SKM-1 treated with dmso at 0.1 percent for 144 hours (cell line): ENCODE data around the gene DGKI.

ENCODE experiments used
- DNase-seq: peaks from one replicate; lab custom pipeline; 2025; ENCODE audit not compliant: unreplicated experiment; lab: John Stamatoyannopoulos, UW

DGKI gene

DNA sequence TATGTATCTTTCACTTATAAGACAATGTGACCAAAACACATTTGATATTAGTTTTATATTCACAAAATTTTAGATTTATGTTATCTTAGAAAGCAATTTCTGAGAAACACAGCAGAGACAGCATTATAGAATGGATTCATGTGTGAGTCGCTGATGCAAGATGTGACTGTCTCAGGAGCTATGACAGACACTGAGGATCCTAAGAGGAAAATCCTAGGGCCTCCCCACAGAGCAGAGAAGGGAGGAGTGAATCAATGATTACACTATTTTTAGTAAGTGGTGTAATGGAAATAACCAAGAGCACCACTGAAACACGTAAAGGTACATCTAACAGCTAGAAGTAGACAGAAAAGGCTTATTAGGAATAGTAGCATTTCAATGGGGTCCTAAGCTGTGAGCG, 299.3 kb downstream of the DGKI start:
- DNase-seq = no peak

DNA sequence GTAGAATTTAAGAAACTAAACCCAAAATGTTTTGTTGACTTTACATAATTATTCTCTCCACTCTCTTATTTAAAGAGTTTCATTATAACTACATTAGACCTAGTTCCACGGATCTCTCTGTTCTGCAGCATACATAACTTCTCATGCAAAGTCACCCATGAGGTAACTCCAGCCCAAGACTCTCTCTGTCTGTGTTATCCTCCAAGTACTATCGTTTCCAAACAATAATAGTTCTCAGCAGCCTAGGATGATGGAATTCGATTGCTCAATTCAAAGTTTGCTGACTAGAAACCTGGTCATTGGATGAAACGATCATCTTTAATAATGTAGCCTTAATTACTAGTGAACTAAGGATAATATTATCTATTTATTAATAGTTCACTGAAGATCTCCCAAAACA, 300.1 kb downstream of the DGKI start:
- no peak for DNase-seq

DNA sequence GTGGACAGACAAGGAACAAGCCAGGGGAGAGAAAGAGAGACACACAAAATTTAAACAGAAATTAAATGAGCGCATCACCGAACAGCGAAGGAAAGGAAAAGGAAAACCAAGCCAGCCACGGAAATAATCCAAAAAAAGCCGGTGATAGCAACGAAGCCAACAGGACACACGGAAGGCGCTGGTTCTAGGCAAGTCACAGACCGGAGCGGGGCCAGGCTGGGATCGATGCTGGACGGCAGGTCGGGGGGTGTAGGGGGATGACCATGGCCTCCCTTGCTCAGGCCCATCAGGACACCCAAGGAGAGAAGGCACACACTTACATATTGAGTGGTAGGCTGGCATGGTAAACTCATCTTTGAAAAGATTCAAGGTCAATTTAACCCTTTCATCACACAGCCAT, 300.8 kb downstream of the DGKI start:
- no peak for DNase-seq

DNA sequence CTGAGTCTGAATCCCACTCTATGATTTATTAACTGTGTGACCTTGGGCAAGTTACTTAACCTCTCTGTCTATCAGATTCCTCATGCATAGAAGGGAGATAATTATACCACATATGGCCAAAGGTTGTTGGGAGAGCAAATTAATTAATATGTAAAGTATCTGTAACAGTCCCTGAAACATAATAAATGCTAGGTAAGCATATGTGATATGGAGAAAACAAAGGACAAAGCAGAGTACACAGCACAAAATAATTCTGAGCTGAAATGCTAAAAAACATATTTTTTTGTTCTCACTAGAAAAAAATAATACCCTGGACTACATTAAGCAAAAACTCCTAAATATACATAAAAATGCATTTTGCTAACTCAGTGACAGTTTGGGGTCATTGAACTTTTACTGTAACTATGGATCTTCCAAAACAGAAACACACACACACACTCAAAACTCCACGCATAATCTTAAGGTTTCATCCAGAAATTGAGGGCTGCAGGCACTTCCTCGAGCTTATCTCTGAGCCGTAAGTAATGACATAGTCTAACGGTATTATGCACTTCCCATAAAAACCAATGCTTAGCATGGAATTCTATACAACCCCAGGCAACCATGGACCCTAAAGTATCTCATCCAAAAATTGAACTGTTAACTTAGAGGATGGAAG, 301.6 kb downstream of the DGKI start:
- DNase-seq = no peak

DNA sequence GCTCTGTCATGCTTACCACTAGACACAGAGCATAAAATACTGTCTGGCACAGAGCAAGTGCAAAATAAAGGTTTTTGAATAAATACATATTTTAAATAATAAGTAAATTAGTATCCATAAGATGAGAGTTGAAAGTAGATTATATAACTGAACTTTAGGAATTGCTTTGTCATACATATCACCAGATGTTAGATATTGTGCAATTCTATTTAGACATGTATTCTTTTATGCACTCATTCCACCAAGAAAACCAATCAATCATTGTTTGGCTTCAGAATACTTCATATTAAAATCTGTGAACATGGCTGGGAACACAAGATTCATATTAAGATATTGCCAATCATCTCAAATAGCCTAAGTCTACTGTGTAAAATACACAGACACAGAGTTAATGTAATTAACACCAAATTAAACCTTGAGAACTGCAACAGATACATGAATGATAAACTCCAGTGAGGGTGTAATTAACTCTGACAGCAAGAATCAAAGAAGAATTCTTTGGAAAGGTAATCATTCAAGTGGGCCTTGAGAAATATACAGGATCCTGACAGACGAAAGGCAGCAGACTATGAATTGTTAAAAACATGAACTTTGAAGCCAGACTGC, 302.2 kb downstream of the DGKI start:
- no peak for DNase-seq

DNA sequence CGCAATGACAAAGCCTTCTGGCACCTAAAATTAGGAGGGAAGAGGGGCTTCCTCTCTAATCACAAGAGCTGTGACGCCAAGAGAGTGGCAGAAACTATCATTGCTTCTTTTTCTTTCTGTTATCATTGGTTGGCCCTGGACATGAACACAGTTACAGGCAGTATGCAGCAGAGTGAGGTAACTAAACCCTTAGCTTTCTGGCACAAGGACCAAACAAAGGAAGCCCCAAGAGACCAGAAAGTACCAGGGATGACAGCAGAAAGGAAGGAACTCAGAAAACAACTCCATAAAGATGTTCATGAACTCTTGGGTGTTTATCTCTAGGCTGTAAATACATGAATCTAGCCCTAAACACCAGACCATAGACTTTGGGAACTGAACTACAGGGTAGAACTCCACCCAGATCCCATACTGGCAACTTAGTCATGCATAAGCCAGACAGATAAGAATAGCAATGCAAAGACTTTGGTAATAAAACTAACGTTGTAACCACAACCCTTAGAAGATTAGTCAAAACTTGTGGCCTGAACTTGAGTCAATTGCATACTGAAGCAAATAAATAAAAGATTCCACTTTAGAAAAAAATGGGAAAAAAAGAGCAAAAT, 307.6 kb downstream of the DGKI start:
- DNase-seq = no peak

DNA sequence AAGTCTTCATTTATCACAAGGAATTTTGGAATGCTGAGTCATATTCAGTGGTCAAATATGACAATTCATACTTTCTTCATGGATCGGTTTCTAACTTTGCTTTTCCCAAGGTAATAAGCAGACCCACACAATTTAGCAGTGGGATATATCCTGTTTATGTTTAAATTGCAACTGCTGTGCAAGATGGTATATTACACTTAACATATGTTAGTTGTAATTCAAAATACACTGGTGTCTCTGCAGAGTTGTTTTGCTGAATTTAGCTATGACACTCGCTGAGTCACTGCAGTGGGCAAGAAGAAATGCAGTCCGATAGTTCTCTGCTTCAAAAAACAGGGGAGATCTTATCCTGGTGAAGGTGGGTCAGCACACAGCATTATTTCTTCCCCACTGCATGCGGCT, 308.4 kb downstream of the DGKI start:
- no peak for DNase-seq

DNA sequence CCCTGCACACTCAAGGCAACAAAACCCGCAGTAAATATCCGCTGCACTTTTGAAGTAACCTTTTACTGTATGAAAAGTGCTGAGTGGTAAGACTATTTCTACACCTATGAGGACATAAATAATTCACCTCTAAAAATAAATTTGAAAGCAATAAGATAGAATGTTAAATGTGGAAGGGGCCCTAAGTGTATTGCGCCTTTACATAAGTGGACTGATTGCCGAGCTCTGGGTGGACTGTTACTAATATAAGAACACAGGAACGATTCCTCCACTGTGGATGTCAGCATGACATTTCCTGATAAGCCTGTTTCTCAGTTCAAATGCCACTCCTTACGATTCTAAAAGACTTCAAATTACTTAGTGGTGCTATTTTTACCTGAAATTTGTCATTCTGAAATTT, 311.2 kb downstream of the DGKI start:
- no peak for DNase-seq

DNA sequence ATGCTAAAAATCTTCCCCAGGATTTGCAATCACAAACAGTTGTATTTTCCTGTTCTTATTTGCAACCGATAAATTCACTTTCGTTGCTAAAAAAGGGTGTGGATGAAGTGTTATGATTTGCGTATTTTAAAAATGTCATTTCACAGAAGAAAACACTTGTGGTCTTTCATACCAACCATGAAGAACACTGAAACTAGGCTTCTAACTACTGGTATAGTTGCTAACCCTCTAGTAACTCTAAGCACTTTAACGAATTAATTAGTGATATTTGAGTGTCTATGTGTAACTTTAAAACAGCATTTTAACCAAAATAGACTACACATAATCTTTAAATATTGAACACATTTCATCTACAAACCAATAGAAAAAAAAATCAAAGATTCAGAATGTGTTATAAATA, 315.1 kb downstream of the DGKI start:
- DNase-seq = no peak

DNA sequence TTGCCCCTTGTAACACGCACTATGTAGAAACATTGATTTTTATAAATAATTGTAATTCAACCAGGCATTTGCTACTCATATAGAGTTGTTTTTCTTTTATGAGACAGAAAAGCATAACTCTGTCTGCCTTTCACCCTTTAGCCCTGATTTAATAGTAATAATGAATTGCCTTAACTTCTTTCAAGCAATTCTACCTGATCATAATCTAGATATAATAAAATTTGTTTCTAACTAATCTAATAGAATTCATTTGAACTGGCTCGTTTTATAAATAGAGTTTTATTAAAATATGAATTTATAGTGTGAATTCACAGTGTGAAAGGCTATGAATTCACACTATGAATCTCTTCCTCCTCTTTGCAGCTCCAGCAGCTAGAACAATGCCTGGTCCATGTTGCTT, 319.1 kb downstream of the DGKI start:
- DNase-seq = no peak

DNA sequence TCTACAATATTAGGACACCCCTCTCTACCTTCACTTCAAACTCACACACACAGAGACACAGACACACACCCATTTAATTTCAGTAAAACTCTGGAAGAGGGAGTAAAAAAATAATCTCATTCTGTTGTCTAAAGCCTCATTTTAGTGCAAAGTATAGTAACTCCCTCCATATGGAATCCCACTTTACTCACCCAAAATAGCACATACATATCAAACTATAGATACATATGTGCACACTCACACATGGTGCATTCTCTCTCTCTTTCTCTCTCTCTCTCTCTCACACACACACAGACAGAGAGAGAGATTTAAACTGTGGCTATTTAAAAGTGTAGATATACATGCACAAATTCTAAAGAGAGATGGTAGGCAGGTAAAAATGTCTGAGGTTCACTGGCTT, 323.6 kb downstream of the DGKI start:
- DNase-seq = no peak

DNA sequence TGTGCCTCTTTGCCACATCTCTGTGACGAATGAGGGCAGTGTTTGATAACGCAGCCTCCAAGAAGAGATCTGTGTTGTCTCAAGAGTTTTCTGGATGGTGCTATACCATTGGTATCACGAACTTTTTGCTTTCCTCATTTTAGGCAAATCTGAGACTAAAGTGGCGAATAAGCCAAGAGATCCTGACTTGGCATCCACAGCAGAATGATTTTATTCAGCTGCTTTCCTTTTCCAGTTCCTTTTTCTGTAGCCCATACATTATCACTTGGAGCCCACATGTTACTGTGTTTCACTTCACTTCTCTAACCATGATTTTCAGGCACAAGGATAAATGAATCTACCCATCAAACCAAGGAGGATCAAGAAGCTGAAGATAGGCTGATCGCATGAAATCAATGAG, 325.3 kb downstream of the DGKI start:
- DNase-seq = no peak

DNA sequence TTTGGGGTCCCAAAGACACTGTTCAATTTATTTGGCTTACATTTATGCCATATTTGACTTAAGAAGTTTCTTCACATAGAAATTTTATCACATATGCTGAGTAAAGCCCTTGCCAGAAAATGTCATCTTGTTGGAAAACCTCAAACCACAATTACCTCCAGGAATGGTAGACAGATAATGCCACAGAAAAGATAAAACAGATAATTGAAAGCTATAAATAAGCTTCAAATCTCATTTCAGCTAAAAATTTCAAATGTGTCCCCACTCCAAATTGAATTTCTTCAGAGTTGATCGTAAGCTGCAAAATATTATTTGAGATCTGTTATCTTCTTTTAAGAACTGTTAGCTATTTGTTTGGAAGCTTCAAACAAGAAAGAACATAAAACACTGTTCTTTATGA, 326.8 kb downstream of the DGKI start:
- no peak for DNase-seq

DNA sequence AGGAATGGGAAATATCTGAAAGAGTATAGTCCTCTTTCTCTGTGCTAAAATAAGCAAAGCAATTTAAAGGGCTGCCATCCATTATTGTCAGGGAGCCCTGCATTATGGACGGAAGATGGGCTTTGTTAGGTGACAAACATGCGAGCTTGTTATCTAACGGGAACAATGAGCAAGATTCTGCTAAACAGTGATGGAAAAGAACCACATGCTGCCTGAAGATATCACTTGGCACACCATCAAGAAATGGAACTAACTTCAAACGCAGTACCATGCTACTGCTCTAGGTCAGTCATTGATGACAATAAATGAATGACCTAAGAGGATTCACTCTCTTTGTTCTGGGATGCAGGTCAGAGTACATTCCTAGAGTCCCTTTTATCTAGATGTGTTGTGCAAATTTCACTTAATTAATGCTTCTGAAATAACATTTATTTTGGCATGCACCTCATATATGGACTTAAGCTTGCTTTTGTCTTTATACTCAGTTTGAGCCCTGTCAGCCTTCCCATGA, 327.5 kb downstream of the DGKI start:
- no peak for DNase-seq

DNA sequence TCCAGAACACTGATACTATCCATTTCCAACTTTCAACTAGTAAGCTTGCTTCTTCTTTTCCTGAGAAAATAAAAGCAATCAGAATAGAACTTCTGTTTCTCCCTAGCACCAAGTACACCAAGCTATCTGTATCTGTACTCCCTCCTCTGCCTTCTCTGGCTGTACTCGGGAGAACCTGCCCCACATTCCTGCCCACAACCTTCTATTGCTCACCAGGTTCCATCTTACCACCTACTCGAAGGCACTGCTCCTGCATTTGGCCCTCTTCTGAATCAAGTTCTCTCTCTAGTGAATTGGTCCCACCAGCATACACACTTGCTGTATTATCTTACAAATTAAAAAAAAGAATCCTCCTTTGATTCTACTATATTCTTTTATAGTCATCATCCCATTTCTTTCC, 333.7 kb downstream of the DGKI start:
- no peak for DNase-seq

DNA sequence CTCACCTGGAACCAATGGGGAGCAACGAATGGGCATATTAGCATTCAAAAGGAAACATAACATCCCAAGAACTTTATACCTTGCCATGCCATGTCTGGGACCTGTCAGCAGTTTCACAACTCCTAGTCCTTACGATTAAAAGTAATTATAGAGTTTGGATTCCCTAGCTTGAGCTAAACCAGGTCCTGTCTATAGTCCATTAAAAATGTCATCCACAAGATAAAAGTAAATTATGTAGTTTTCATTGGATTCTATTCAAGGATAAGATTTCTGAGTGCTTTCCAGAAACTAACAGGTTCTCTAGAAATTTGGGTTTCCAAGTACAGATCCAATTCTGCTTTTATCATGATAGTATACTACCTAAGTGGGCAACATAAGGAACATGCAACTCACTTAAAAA, 339.7 kb downstream of the DGKI start:
- no peak for DNase-seq

DNA sequence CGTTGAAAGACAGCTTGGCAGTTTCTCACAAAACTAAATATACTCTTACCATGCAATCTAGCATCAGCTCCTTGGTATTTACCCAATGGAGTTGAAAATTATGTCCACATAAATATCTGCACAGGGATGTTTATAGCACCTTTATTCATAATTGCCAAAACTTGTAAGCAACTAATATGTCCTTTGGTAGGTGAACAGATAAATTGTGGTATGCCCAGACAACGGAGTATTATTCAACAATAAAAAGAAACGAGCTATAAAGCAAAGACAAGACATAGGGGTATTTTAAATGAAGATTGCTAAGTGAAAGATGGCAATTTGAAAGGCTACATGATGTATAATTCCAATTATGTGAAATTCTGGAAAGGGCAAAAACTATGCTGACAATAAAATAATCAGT, 340.7 kb downstream of the DGKI start:
- no peak for DNase-seq

DNA sequence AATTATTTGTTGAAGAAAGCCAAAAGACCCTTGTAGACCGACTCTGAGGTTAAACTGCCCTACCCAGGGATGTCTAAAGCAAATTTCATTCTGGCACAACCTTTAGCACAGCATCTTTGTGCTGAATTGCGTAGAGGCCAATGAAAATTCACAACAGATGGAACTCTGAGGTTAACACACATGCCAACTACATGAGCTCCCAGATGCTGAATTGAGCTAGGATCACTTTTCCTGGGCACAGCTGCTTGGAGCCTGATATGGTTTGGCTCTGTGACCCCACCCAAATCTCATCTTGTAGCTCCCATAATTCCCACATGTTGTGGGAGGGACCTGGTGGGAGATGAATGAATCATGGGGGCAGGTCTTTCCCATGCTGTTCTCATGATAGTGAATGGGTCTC, 345.2 kb downstream of the DGKI start:
- no peak for DNase-seq

DNA sequence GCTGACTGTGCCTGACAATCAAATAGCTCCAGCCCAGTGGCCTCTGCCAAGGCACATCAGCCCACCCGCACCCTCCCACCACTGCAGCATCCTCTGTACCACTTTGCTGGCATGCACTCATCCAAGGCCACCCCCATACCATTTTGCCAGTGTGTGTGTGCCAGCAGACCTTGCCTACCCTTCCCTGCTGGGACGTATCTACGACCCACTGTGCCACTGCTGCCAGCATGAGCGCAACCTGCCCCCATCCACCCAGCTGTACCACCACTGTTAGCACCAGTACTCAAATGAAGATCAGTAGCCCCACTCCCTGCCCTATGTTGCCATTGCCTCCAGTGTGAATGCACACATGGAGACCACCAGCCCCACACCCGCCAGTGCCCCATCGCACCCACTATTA, 353.9 kb downstream of the DGKI start:
- no peak for DNase-seq

DNA sequence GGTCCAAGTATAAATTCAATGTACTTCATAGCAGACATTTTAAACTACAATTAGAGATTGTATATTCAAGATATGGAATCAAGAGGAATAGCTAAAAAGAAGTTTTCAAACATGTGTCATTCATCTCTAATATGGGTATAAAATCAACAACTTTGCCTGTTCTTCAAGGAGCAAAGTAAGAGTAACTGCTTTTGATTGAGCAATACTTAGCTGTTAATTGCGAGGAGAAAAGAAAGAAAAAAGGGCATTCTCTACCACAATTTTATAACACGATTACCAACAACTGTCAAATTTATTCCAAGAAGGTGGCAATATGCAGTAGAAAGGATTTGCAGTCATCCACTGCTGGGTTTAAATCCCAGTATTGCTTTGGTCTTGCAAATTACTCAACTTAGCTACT, 356.9 kb downstream of the DGKI start:
- no peak for DNase-seq

DNA sequence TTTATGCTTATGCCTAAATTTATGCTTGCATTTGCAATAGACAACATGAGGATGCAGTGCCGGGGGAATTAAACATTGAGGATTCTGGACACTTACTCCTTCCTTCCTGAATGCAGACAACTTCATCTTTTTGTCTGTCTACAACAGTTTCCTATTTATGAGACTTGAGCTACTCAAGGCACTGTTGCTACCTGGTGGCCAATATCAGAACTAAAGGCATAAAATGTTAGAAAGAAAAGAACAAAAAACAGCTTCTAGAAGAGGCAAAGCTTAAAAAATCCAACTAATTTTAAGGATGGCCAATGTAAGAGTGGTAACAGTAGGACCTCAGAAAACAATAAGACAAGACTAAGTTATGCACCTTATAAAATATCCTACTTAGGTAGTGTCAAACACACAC, 358.7 kb downstream of the DGKI start:
- DNase-seq = no peak

DNA sequence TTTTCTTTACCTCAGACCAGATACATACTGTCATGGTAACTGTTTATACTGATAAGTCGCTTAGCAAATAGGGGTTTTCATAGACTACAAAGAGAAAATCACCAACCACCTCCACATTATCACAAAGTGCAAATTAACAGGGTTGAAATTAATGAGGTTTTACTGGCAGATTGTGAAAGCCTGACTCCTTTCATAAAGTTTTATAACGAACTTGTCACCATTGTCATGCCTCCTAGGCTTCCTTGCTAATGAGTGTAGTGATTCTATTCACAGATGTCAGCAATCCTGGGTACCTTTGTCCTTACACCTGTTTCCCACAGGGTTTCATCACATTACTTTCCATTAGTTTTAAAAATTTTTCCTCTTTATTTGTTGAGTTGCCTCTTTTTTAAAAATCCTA, 361.0 kb downstream of the DGKI start:
- no peak for DNase-seq

DNA sequence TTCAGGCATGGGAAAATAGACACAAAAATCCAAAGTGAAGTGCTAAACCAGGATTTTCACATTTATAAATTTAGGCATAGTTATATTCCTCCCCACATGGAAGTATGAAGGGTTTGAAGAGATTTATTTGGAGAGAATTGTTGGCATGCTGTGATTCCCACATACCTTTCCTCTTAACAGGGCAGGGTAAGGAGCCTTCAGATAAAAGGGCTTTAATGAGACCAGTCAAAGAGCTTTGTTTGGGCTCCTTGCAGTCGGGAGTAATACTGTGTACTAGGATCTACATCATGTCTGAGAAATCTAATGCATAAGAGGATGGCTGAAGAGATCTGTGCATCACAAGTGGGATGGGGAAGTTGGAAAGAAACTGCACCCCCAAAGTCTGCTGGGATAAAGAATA, 362.4 kb downstream of the DGKI start:
- no peak for DNase-seq
